Right kidney (tissue), 1 donor: ENCODE data around the gene GMEB2.
A peak's percentile ranks its signal among the peaks of the same experiment; 100 is the strongest.

Experiments
- DNase-seq: peaks from one replicate; pipeline ENCODE4 v3.0.0-alpha.2; 2016

The GMEB2 gene

GRCh38 chr20:63589261-63590217, 37.4 kb downstream of the GMEB2 start:
- DNase-seq = no peak

- DNase-seq = no peak
Observed at GRCh38 chr20:63588641-63589041, 38.3 kb downstream of the GMEB2 start.

- DNase-seq = no peak
Observed at GRCh38 chr20:63587776-63588591, 38.9 kb downstream of the GMEB2 start.

GRCh38 chr20:63587256-63587655, 39.6 kb downstream of the GMEB2 start:
- no peak for DNase-seq

GRCh38 chr20:63586797-63587196, 40.1 kb downstream of the GMEB2 start:
- no peak for DNase-seq

GRCh38 chr20:63585616-63586565, 41.0 kb downstream of the GMEB2 start:
- DNase-seq = no peak

GRCh38 chr20:63582382-63583063, 44.4 kb downstream of the GMEB2 start:
- DNase-seq = no peak

- no peak for DNase-seq
Observed at GRCh38 chr20:63580796-63581461, 46.0 kb downstream of the GMEB2 start.

- no peak for DNase-seq
Observed at GRCh38 chr20:63579017-63579694, 47.7 kb downstream of the GMEB2 start.

GRCh38 chr20:63578224-63579016, 48.5 kb downstream of the GMEB2 start:
- no peak for DNase-seq

- DNase-seq = no peak
Observed at GRCh38 chr20:63577317-63577894, 49.5 kb downstream of the GMEB2 start.

GRCh38 chr20:63576311-63576710, 50.6 kb downstream of the GMEB2 start:
- DNase-seq = no peak

- DNase-seq = no peak
Observed at GRCh38 chr20:63574829-63575743, 51.8 kb downstream of the GMEB2 start.

GRCh38 chr20:63574156-63574828, 52.6 kb downstream of the GMEB2 start, which contains the start of gene HELZ2:
Gene HELZ2, minus strand, starts transcription at chr20:63574239. Its CDS starts 1,854 bp downstream, at chr20:63572385.
- peak; percentile 79 for DNase-seq

- peak; percentile 50 for DNase-seq
Observed at GRCh38 chr20:63573647-63574131, 53.2 kb downstream of the GMEB2 start.

GRCh38 chr20:63572788-63573646, 53.9 kb downstream of the GMEB2 start:
- DNase-seq = no peak
